ENCODE results near the gene GLRX. TPM values are rescaled to one million over a fixed set of nuclear protein-coding genes. Genes with fewer than 3 reads are reported as not detected.

The GLRX gene
- 70.2 to 149 TPM (median 79.2 TPM) in 5 replicates for total RNA-seq (2022; extraction: Qiagen RNA extraction)

GRCh38 chr5:95822542-95823181 is at the start of gene GLRX:
TSS of gene GLRX (minus strand) at chr5:95822726. CDS start at chr5:95822662, 64 bp downstream.

Other genes with a start within 250 kb of the GLRX start
- gene GPR150, start 202.6 kb downstream of the GLRX start, total RNA-seq (2022; extraction: Qiagen RNA extraction) = 0.07 to 0.20 TPM (median 0.13 TPM) in 5 replicates
- gene RFESD, start 175.9 kb downstream of the GLRX start, total RNA-seq (2022; extraction: Qiagen RNA extraction) = 1.3 to 2.2 TPM (median 1.8 TPM) in 5 replicates
- gene SPATA9, start 139.7 kb downstream of the GLRX start, total RNA-seq (2022; extraction: Qiagen RNA extraction) = 0.10 to 0.17 TPM (median 0.11 TPM) in 3 of 5 replicates, not detected in the others
- 8.1 to 11.0 TPM (median 9.1 TPM) in 5 replicates for gene RHOBTB3, start 91.4 kb downstream of the GLRX start, total RNA-seq (2022; extraction: Qiagen RNA extraction)
- 29.0 to 54.8 TPM (median 36.0 TPM) in 5 replicates for gene ELL2, start 139.1 kb upstream of the GLRX start, total RNA-seq (2022; extraction: Qiagen RNA extraction)